Left ventricle myocardium inferior (tissue), 1 donor: ENCODE data around the gene MYO18B. TPM values are rescaled to one million over a fixed set of nuclear protein-coding genes. Genes with fewer than 3 reads are reported as not detected.

Experiments
- DNase-seq: peaks from one replicate; pipeline ENCODE4 v3.0.0-alpha.2; 2020
- H3K27ac ChIP-seq: fragments of 200-600 bp; replicated peaks from 2 replicates; pipeline ENCODE4 v1.8.0; 2021
- H3K27me3 ChIP-seq: fragments of 200-600 bp; 2 replicates; pipeline ENCODE4 v1.8.0; 2021; ENCODE audit warnings: low read depth
- H3K36me3 ChIP-seq: fragments of 200-600 bp; 2 replicates; pipeline ENCODE4 v1.8.0; 2021
- H3K4me1 ChIP-seq: fragments of 200-600 bp; 2 replicates; pipeline ENCODE4 v1.8.0; 2021
- H3K4me3 ChIP-seq: fragments of 200-600 bp; 2 replicates; pipeline ENCODE4 v1.8.0; 2021; ENCODE audit warnings: mild to moderate bottlenecking, moderate library complexity
- H3K9me3 ChIP-seq: fragments of 200-600 bp; replicated peaks from 2 replicates; pipeline ENCODE4 v1.8.0; 2021
- CTCF ChIP-seq: fragments of 200-600 bp; IDR thresholded peaks from 2 replicates; pipeline ENCODE4 v1.8.0; 2021; ENCODE audit warnings: antibody characterized with exemption, mild to moderate bottlenecking, borderline replicate concordance
- intact Hi-C: fragments of 100-400 bp; cut with micrococcal nuclease; formaldehyde crosslinking; loops from one replicate; pipeline ENCODE4 v1.11.0; 2022
- long read RNA-seq: library from polyadenylated mRNA; unstranded; transcript quantifications from one replicate; pipeline ENCODE4 v2.0.0, GENCODE V29; 2021
- total RNA-seq: library from RNA; stranded (reverse); fragmentation: NEBNext Ultra II Directional; extraction: Animal tissue kit (Norgen Biotek cat#: 25700); gene quantifications from one replicate; pipeline ENCODE4 v1.2.1, GENCODE V29; 2021
- donor health status: DM: no; HTN: yes; CAD: no; lungs with severe emphysema.

The MYO18B gene
- 163 TPM for total RNA-seq
- long read RNA-seq, full-length matches to known transcripts = 35 of 255 reads
- long read RNA-seq, partial matches to known transcripts = 191 of 255 reads
- long read RNA-seq, other reads (novel, unspliced or antisense) = 29 of 255 reads

- peak; percentile 79 for DNase-seq
- peaks cover 26% of the 10 kb centered on the region for H3K4me1 ChIP-seq
- no peaks in the 10 kb centered on the region for H3K9me3 ChIP-seq
These were observed at the start of gene MYO18B for GRCh38 chr22:25741692-25742626. Gene MYO18B, plus strand, starts transcription at chr22:25742188. Its CDS starts 18,905 bp downstream, at chr22:25761093.

GRCh38 chr22:25692397-25693267 lies 49.4 kb upstream of the MYO18B start:
- H3K27me3 ChIP-seq = no peaks in the 10 kb centered on the region
- H3K9me3 ChIP-seq = no peaks in the 10 kb centered on the region
- H3K27ac ChIP-seq = no peak overlapping the region
- H3K4me3 ChIP-seq = no peak overlapping the region
- DNase-seq = no peak
- peaks cover 15% of the 10 kb centered on the region for H3K4me1 ChIP-seq
- no peak for TF ChIP-seq CTCF
- no peaks in the 10 kb centered on the region for H3K36me3 ChIP-seq
- intact Hi-C loops = no loop called here

More at GRCh38 chr22:25741692-25742626, at the start of gene MYO18B:
- no peak for TF ChIP-seq CTCF
- Histone ChIP-seq H3K27me3 (no peaks in the 10 kb centered on the region), H3K27ac (peak within 1 kb of the TSS; percentile 91), H3K4me3 (peak within 1 kb of the TSS; percentile 71), H3K36me3 (no peaks in the 10 kb centered on the region)
- intact Hi-C loops = no loop called here

- H3K4me3 ChIP-seq = no peak overlapping the region
- H3K4me1 ChIP-seq = peaks cover 15% of the 10 kb centered on the region
- H3K27me3 ChIP-seq = no peaks in the 10 kb centered on the region
- no peaks in the 10 kb centered on the region for H3K9me3 ChIP-seq
- no peak for DNase-seq
- intact Hi-C loops = no loop called here
- TF ChIP-seq CTCF = no peak
- H3K36me3 ChIP-seq = no peaks in the 10 kb centered on the region
- no peak overlapping the region for H3K27ac ChIP-seq
These were observed 48.8 kb upstream of the MYO18B start for GRCh38 chr22:25693268-25693565.

- Histone ChIP-seq H3K27ac (no peak overlapping the region), H3K36me3 (no peaks in the 10 kb centered on the region), H3K9me3 (no peaks in the 10 kb centered on the region), H3K4me3 (no peak overlapping the region), H3K27me3 (no peaks in the 10 kb centered on the region), H3K4me1 (peaks cover 15% of the 10 kb centered on the region)
- DNase-seq = no peak
- TF ChIP-seq CTCF = no peak
- intact Hi-C loops = no loop called here
These were observed 47.6 kb upstream of the MYO18B start for GRCh38 chr22:25694196-25694907.

GRCh38 chr22:25695146-25695545 lies 46.8 kb upstream of the MYO18B start:
- no peaks in the 10 kb centered on the region for H3K27me3 ChIP-seq
- no peak overlapping the region for H3K27ac ChIP-seq
- TF ChIP-seq CTCF = no peak
- no peak for DNase-seq
- H3K36me3 ChIP-seq = no peaks in the 10 kb centered on the region
- peaks cover 16% of the 10 kb centered on the region for H3K4me1 ChIP-seq
- intact Hi-C loops = no loop called here
- H3K4me3 ChIP-seq = no peak overlapping the region
- H3K9me3 ChIP-seq = no peaks in the 10 kb centered on the region
